GM18861 (cell line): ENCODE results near the gene NUP133.
A peak's percentile ranks its signal among the peaks of the same experiment; 100 is the strongest.
"Not testable (repeated sequence)": the region's sequence is repeated elsewhere in the genome, so short reads cannot be mapped to it uniquely, and the experiment has no call there.

Experiments used
- ATAC-seq: cut with Tn5 transposase; IDR thresholded peaks from one replicate; pipeline ENCODE4 v1.9.1; 2021; ENCODE audit not compliant: unreplicated experiment

Gene NUP133

DNA sequence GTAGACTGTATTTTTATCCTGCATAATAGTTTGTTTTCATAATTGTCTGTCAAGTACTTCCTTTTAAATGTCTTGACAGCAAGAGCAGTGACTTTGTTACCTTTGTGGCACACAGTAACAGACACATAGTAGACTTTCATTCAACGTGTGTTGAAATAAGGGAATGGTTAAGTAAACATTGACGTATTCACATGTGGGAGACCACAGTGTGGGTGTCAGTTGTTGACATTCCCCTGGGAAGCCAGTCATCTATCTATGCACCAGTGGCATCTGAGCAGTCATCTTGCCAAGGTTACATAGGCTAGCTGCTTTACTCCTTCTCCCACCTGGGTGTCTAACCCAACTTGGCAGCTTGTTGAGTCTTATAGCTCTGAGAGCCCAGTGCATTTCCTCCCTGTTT lies 1.4 kb upstream of the NUP133 start:
- no peak for ATAC-seq

DNA sequence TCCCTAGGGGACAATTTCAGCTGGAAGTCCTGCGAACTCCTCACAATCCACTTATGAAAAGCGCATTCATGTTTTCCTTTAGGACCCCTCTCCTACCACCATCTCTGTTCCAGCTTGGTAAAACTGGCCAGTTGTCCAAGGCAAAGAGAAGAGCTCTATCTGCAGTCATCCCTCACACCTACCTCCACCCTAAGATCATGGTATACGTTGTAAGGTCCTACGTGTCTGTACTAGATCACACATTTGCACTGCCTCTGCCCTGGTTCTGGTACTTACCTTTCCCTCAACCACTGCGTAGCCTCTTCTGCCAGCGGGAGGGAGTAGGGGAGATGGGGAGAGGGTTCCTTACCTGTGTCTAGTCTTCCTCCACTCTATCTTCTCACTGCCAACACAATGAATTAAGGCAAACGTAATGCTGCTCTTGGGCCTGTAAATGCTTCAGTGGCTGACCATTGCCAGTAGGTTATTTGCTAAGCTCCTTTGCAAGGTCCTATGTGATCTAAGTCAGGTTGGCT lies 739 bp upstream of the NUP133 start:
- no peak for ATAC-seq

DNA sequence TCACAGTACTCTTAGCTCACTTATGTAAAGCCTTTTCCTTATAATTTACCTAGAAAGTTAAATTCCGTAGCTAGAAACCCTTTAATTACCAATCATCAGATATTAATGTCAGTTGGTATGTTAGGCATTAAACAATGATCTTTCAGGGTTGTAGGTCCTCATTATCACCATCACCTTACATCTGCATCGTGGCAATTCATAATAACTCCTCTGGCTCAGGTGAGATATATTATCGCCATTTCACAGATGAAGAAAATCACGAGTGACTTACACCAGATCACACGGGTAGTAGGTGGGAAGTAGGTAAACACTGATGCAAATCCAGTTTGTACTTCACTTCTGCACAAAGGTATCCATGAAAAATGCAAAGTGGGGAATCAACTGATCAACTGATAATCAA lies 639 bp downstream of the NUP133 start:
- no peak for ATAC-seq

DNA sequence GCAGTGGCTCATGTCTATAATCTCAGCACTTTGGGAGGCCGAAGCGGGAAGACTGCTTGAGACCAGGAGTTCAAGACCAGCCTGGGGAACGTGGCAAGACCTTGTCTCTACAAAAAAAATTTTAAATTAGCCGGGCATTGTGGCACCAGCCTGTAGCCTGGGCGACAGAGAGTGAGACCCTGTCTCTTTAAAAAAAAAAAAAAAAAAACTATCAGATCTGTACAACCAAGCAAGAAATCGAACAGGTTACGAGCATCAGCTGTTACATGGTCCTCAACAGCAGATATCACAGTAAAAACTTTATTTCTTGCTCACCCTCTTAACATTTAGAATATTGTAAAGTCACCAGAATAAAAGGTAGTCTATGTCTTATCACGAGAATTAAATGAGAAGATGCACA lies 1.5 kb downstream of the NUP133 start:
- no peak for ATAC-seq

DNA sequence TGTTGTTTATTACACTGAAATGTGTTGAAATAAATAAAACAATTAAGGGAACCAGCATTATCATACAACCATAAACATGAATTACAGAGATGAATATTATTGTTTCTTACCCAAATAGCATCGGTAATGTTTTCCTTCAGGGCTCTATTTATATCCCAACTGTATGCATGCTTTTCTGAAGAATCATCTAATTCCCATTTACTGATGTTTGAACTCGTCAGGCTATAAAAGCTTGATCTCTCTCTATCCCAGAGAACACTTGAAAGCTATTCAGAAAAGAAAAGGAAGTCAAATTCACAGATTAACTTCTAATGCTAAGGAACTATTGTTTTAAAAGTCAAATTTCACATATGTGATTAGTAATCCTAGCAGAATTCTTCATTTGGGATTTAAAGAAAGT lies 12.4 kb downstream of the NUP133 start:
- no peak for ATAC-seq

DNA sequence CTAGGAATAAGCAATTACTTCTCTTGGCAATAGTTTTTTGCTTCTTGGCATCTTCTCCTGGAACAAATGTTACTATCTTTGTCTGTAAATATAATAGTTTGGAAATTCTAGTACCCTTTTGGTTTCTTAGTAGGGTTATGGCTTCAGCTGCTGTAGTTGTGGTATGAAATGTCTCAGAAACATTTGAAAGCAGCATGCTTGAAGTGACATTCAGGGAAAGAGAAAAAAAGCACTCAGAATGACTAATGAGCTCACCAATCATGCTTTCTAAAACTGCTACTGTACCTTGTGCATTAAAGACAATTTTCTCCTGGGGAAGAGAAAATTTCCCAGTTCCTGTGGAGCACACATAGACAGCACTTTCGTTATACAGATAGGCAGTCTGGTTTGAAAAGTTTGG lies 21.0 kb downstream of the NUP133 start:
- ATAC-seq = no peak

DNA sequence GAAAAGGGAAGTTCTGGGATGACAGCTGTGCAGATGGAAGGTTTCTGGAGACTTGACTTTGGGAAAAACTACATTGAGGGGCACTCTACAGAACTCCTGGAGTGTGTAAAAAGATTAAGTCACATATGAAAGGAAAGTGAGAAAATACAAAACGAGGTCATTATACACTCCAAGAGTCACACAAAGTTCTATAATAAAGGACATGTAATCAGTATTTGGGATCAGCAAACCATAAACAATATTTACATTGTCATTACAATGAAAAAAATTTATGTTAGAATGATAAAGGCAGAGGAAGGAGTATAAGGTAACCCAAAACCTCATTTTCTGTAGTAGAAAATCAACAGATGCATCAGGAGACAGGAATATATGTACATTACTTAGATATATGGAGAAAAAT lies 22.8 kb downstream of the NUP133 start:
- no peak for ATAC-seq

DNA sequence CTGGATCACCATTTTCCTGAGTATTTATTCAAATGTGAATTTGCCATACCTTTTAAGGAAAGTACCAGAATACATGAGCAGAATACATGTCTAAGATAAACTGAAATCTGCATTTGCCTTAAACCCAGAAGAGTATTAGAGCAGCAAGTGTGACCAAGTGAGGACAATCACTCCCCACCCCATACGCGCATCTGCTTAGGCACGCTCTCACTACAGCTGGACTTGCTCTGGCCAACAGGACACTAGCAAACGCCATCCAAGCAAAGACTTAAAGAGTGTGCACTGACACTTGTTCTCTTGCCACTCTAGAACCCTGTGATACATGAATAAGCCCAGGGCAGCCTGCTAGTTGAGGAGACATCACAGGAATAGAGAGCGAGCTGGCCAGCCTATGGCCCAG lies 25.6 kb downstream of the NUP133 start:
- no peak for ATAC-seq

DNA sequence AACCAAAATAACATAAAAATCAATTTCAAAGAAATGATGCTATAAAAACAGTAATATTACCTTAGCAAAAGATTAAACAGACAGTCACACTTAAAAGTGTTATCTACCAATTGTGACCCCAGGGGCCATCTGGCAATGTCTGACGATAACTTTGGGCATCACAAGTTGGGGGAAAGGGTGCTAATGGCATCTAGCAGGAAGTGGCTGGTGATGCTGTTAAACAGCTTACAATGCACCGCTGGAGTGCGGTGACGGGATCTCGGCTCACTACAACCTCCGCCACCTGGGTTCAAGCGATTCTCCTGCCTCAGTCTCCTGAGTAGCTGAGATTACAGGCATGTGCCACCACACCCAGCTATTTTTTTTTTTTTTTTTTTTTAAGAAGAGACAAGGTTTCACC lies 27.6 kb downstream of the NUP133 start:
- no peak for ATAC-seq

DNA sequence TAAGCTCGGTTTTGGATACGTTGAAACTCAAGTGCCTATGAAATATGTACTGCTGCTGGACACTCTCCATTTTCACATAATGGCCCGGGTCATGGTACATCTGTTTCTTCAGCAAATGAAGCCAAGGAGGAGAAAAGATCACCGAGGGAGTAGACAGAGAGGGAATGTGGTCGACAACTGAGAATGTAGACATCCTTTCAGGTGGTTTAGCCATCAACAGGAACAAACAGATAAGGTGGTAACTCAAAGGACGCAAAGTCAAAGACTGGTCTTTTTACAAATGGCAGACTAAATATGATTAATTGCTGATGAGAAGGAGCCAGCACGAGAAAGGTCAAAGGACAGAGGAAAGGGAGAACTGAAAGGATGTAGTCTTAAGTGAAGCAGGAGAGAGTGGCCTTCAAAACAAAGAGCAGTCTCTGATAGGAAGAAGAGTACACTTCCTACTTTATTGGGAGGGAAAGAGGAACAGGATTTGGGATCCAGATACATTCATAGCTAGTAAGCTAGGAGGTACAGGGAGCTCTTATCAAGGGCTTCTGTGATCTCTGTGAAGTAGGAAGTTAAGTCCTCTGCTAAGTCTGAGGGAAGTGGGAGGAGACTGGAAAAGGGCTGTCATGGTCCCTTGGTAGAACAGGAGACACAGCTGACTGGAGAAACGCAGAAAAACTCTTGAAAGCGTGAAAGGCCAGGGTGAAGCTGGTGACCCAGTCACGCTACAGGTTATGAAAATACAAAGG lies 28.3 kb downstream of the NUP133 start:
- peak; percentile 79 for ATAC-seq

DNA sequence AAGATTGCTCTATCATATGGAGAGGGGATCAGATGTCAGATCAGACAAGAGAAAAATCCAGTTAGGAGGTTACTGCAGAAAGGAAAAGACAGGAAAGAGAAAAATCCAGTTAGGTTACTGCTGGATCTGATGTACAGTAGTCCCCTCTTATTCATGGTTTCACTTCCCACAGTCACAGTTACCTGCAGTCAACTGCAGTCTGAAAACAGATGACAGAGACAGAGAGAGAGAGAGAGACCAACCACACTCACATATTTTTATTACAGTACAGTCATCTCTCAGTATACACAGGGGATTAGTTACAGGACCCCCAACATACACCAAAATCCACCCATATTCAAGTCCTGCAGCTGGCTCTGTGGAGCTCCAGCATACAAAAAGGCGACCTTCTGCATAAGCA lies 29.3 kb downstream of the NUP133 start:
- ATAC-seq = peak; percentile 64

DNA sequence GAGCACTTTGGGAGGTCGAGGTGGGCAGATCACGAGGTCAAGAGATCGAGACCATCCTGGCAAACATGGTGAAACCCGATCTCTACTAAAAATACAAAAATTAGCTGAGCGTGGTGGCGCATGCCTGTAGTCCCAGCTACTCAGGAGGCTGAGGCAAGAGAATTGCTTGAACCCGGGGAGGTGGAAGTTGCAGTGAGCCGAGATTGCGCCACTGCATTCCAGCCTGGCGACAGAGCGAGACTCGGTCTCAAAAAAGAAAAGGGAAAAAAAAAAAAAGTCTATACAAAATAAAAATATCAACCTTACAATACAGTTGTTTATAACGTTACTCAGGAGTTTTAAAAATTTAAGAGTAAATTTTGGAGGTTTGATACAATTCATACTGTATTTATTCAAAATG lies 32.3 kb downstream of the NUP133 start:
- ATAC-seq = not testable (repeated sequence)

DNA sequence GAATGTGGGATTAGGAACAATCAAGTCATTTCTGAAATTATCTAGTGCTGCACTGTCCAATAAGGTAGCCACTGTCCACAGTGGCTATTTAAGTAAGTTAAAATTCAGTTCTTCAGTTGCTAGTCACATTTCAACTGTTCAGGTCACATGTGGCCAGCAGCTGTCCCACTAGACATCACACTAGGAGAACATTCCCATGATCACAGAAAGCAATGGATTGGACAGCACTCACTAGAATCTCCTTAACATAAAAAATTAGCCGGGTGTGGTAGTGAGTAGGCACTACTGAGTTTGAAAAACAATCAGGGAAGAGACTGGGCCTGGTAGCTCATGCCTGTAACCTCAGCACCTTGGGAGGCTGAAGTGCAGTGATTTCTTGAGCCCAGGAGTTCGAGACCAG lies 33.6 kb downstream of the NUP133 start:
- no peak for ATAC-seq

DNA sequence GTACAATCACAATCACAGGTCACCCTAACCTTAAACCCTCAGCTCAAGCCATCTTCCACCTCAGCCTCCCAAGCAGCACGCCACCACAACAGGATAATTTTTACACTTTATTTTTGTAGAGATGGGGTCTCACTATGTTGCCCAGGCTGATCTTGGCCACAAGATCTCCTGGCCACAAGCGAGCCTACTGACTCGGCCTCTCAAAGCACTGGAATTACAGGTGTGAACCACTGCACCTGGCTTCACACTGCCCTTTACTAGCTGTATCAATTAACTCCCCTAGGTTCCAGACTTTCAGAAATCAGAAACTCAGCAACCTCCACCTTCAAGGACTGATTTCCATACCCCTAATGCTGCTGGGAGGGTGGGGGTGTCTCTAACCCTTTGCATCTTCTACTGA lies 37.0 kb downstream of the NUP133 start:
- no peak for ATAC-seq

DNA sequence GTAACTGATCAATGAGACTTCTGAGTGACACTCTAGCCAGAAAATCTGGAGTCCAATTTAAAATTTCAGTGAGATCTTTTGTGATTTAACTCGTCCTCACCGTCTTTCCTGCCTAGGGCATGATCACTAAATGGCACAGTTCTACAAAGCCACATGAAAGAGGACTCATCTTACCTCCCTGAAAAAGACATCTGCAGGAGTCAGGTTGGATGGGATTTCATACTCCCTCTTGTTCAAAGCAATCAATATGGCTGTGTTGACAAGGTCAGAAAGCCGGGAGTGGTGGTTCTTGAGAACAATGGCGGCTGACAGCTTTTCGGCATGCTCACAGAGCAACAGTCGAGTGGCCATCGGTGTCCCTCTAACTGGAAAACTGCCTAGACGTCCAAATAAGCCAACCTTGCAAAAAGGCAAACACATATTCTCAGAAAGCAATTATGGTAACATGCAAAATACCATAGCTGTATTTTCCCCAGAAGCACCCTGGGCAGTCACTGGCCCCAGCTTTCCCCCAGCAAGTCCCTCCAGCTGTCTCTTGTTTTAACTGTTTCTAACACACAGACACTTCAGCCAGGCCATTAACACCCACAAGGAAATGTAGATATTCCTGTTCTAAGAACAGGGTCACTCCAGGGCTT lies 37.6 kb downstream of the NUP133 start:
- no peak for ATAC-seq

DNA sequence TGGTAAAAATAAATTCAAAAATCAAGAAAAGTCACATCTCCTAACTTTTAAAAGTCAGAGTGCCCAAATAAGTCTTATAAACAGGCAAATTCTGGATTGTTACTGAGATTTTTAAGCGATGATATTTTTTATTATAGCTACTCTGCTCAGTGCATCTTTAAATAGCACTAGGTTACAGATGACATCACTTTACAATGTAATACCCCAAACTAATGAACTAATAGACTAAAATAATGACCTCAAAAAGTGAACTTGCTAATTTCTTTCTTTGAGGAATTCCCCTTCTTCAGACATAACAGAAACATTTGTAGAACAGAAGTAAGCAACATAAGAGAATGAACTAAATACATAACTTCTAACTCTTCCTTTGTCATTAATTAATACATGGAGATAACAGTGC lies 41.3 kb downstream of the NUP133 start:
- no peak for ATAC-seq

DNA sequence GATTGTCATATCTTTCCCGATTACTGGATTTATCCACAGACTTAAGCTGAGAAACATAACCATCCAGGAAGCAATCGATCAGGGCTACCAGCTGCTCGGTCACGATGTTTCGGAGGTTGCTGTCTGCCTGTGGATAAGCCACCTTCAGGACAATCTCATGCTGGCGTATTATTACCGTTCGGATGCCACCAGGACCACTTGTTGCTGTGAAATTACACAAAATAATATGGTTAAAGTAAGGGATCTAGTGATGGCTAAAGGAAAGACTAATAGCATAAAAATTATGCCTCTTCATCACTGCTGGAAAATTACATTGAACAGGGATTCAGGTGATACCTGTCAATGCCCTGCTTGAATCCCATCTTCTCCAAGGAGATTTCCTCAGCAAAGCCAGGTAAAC lies 43.5 kb downstream of the NUP133 start:
- ATAC-seq = no peak

DNA sequence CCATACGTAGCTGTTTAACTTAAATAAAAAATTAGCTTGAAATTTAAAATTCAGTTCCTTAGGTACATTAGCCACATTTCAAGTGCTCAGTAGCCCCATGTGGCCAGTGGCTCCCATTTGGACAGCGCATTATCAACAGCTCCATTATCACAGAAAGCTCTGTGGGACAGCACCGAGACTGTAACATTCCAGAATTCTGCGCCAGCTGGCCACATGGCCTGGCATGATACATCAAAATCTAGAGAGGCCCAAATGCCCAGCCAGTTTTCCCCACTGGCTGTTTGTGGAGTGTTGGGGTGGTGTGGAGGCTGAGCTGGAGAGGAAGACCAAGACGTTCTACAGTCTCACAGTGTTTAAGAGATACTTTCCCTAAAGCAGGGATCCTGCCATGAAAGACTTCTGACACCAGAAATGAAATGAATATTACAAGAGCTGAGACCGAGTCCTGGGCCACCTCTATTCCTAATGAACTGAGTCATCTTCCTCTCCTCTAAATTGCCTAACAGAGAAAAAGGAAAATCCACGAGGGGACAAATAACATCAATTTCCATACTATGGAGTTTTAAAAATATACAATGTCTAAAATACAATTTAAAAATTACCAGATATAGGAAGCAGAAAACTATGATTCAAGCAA lies 47.0 kb downstream of the NUP133 start:
- no peak for ATAC-seq

DNA sequence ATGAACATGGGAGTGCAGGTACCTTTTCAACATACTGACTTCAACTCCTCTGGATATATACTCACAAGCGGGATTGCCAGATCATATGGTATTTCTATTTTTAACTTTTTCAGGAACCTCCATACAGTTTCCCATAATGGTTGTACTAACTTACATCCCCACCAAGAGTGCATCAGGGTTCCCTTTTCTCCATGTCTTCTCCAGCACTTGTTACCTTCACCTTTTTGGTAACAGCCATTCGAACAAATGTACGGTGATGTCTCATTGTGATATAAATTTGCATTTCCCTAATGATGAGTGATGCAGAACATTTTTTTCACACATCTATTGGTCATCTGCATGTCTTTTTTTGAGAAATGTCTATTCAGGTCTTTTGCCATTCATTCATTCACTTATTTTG lies 48.3 kb downstream of the NUP133 start:
- no peak for ATAC-seq

DNA sequence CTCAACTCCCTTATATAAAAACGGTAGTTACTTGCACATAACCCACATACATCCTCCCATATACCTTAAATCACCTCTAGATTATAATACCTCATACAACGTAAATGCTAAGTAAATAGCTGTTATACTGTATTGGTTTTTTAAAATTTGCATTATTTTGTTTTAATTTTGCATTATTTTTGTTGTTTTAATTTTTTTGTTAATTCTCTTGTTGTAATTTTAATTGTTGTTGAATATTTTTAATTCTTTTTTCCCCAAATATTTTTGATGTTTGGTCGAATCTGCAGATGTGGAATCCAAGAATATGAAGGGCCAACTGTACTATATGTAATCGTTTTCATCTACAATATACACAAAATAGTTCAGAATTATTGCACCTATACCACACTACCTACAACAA lies 50.7 kb downstream of the NUP133 start:
- no peak for ATAC-seq

DNA sequence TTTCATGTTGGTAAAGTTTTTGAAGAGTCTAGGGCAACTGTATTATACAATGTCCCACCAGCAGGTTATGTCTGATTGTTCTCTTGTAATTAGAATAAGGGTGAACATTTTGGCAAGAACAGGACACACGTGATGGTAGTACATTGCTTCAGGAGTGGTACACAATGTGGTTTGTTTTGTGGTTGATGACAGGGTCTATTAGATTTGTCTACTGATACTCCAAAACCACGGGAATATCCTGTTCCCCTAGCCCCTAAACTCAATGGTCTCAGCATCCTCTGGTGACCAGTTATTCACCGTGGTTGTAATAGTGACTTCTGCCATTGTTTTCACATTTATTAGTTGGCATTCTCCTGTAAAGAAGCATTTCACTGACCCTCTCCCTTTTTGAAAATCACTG lies 52.1 kb downstream of the NUP133 start:
- no peak for ATAC-seq

DNA sequence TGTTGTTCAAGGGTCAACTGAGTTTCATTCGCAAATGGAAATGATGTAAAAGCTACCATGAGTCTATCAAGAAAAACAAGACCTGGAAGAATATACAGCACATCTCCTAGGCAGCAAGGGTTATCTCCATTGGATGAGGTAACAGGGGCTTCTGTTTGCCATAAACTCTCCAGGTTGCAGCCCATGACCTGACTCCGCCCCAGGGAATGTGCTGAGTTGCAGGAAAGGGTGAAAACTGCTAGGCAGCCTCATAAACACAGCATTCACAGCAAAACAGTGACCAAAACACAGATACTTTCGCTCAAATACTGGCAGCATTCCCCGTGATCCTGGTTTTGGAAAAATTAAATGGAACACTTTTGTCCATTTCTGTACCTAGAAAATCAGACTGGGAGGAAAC lies 54.1 kb downstream of the NUP133 start:
- ATAC-seq = no peak
